Small intestine (tissue), 7 donors: ENCODE data around the gene TMEM255B. TPM values are rescaled to one million over a fixed set of nuclear protein-coding genes. Genes with fewer than 3 reads are reported as not detected.
"Not testable (repeated sequence)": the region's sequence is repeated elsewhere in the genome, so short reads cannot be mapped to it uniquely, and the experiment has no call there.

ENCODE experiments used
- DNase-seq, 2 donors: peaks; one replicate each; pipeline versions ENCODE4 v3.0.0 to v3.0.0-alpha.2; 2013
- FAIRE-seq: peaks from 2 replicates; lab custom pipeline; 2012; peaks lifted over from hg19 to GRCh38; lab: Jason Lieb, UNC
- H3K27ac ChIP-seq, 3 donors: one replicate each; pipeline ENCODE4 v1.5.1; 2013; ENCODE audit warnings: low read length in 2 of 3, mild to moderate bottlenecking in 2 of 3, control low read depth in 1 of 3, inconsistent platforms in 1 of 3, low read depth in 1 of 3, moderate library complexity in 1 of 3
- H3K27me3 ChIP-seq, 3 donors: one replicate each; pipeline ENCODE4 v1.6.1; 2013; ENCODE audit warnings: low read length in 3 of 3, inconsistent platforms in 1 of 3; ENCODE audit not compliant: control insufficient read depth in 3 of 3, insufficient read depth in 3 of 3
- H3K36me3 ChIP-seq, 3 donors: one replicate each; pipeline ENCODE4 v1.6.1; 2013; ENCODE audit warnings: low read length in 3 of 3, inconsistent platforms in 1 of 3, low read depth in 1 of 3, mild to moderate bottlenecking in 1 of 3, moderate library complexity in 1 of 3; ENCODE audit not compliant: control insufficient read depth in 3 of 3, insufficient read depth in 2 of 3
- H3K4me1 ChIP-seq, 3 donors: one replicate each; pipeline ENCODE4 v1.6.1; 2013; ENCODE audit warnings: low read length in 2 of 3, inconsistent platforms in 1 of 3, low read depth in 1 of 3, mild to moderate bottlenecking in 1 of 3, moderate library complexity in 1 of 3; ENCODE audit not compliant: control insufficient read depth in 3 of 3, insufficient read depth in 2 of 3
- H3K4me3 ChIP-seq, 3 donors: one replicate each; pipeline ENCODE4 v1.5.1; 2013; ENCODE audit warnings: low read length in 3 of 3, control low read depth in 1 of 3, inconsistent platforms in 1 of 3, low read depth in 1 of 3, mild to moderate bottlenecking in 1 of 3, moderate library complexity in 1 of 3
- H3K9me3 ChIP-seq, 2 donors: one replicate each; pipeline ENCODE4 v1.6.1; 2013; ENCODE audit warnings: low read depth in 1 of 2, low read length in 1 of 2; ENCODE audit not compliant: control insufficient read depth in 2 of 2, insufficient read depth in 1 of 2
- WGBS, 3 donors: extraction: QIAGEN DNeasy Blood & Tissue Kit; methylation state at CpG; one replicate each; pipeline ENCODE4 v1.1.7; 2013; 5-methylcytosine and 5-hydroxymethylcytosine counted together
- polyA plus RNA-seq, 4 donors: library from polyadenylated mRNA; stranded (reverse) in 3 of 4; unstranded in 1 of 4; fragments of 200-250 nt in 3 of 4; fragments of 120-200 nt in 1 of 4; gene quantifications; one replicate each; pipeline versions ENCODE4 v1.2.1 to v1.2.3, GENCODE V29; 2013
- donor health status: healthy with polysubstance abuse.
- donor health status: control.
- donor health status: control.
- donor health status: Bipolar disorder and iron deficiency.
- donor health status: healthy.

Gene TMEM255B
- polyA plus RNA-seq, 4 donors: 1.4 to 9.3 (median 2.6) TPM; not detected in 1

DNA sequence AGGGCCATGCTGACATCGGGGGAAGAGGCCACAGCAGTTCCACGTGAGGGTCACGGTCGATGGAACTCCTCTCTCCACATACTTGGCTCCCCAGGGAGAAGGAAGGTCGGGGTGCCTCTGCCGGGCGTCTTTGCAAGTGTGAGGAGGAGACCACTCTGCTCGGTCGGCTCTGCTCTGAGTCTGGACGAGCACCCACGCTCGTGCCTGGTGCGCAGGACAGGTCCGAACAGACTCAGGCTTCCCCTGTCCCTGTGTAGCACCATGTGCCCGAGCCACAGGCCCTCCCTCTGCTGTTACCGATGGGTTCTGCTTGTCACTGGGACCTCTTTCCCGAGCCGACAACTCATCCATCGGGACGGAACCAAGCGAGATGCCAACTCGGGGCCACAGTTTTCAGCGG, 35.1 kb downstream of the TMEM255B start:
- Histone ChIP-seq H3K27ac (no peak overlapping the region), H3K27me3 (peaks cover 0 to 4% (median 0%) of the 10 kb centered on the region in 3 donors), H3K4me3 (no peak overlapping the region), H3K4me1 (no peaks in the 10 kb centered on the region), H3K36me3 (no peaks in the 10 kb centered on the region), H3K9me3 (no peaks in the 10 kb centered on the region)
- DNase-seq (no peak), FAIRE-seq (no peak)
- 88 to 93% (median 89%) methylated on average over 23 of the region's 23 CpGs for WGBS, 3 donors

DNA sequence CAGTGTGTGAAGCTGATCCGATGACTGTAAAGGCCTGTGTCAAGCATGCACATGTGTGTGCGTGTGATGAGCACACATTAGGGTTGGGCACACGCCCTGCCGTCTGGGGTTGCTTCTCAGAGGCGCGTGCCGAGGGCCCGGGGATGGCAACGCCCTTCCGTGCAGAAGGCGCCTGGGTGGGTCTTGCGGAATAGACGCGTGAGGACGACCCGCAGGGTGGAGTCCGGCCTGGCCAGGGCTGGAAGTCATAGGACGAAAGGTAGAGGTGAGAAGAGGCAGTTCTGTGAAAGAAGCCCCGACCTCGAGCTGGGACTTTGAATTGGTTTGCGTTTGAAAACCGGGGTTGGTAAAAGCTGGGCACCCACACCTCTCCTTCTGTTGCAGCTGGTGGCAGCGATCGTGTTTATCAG, 35.7 kb downstream of the TMEM255B start:
- Histone ChIP-seq H3K27ac (no peak overlapping the region), H3K36me3 (no peaks in the 10 kb centered on the region), H3K4me1 (no peaks in the 10 kb centered on the region), H3K27me3 (no peaks in the 10 kb centered on the region), H3K9me3 (no peaks in the 10 kb centered on the region), H3K4me3 (no peak overlapping the region)
- WGBS, 3 donors: 82 to 86% (median 86%) methylated on average over 24 of the region's 24 CpGs
- DNase-seq: no peak
- no peak for FAIRE-seq

DNA sequence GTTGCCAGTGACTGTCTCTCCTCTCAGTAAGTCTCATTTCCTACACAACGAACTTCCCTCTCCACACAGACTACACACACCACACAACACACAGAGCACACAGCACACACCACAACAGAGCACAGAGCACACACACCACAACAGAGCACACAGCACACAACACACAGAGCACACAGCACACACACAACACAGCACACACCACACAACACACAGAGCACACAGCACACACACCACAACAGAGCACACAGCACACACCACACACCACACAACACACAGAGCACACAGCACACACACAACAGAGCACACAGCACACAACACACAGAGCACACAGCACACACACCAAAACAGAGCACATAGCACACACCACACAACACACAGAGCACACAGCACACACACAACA, 36.3 kb downstream of the TMEM255B start:
- not testable (repeated sequence) for FAIRE-seq, H3K27ac ChIP-seq, H3K4me3 ChIP-seq, H3K36me3 ChIP-seq, H3K27me3 ChIP-seq, H3K9me3 ChIP-seq, DNase-seq, H3K4me1 ChIP-seq
- WGBS, 3 donors: 19 to 40% (median 20%) methylated on average over 1 of the region's 1 CpG

DNA sequence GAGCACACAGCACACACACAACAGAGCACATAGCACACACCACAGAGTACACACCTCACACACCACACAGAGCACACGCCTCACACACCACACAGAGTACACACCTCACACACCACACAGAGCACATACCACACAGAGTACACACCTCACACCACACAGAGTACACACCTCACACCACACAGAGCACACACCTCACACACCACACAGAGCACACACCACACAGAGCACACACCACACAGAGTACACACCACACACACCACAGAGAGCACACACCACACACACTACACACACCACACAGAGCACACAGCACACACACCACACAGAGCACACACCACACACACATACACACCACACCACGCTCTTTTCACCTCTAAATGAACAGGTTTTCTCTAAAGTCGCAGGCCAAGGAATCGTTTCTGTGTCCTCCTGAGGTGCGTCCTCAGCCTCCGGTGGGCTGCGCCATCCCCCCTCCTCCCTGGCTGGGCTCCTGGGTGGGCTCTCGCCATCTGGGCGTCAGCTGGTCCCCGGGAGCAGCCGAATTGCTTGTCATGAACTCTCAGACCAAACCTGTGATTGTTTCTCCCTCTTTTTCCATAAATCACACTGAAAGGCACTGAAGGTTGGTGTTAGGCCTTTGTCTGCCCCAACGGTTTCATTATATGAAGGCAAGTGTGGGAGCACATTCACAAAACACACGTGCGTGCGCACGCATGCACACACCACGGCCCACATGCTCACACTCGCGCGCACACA, 37.4 kb downstream of the TMEM255B start:
- FAIRE-seq: no peak
- Histone ChIP-seq H3K36me3 (no peaks in the 10 kb centered on the region), H3K27me3 (no peaks in the 10 kb centered on the region), H3K9me3 (no peaks in the 10 kb centered on the region), H3K27ac (no peak overlapping the region), H3K4me1 (no peaks in the 10 kb centered on the region), H3K4me3 (no peak overlapping the region)
- WGBS, 3 donors: 83 to 86% (median 83%) methylated on average over 20 of the region's 20 CpGs
- no peak for DNase-seq

DNA sequence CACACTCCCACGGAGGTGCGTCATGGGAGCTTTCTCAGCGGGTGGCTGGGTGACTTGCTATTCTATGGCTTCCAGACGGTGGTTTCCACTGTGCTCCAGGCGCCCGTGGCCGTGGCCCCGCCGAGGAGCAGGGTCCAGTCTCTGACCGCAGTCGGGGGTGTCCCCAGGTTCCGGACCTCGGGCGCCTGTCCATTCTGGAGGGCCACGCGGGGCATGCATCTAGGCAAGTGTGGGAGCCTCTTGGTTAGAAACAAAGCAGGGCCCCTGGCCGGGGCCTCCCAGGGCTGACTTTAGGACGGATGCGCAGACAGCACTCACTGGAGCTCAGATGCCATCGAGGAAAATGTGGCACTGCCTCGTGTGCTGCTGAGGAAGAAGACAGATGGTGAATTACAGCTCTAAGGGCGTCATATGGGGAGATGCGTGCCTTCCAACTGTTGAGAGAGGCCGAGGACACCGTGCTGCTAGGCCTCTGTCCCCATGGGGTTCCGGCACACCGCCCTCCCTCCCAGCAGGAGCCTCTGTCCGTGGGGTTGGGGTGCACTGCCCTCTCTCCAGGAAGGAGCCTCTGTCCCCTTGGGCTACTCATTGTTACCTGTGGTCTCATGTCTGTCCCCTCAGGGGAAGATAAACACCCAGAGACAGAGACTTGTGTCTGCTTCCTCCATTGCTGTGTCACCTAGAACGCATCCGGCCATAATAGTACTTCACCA, 38.1 kb downstream of the TMEM255B start:
- no peak overlapping the region for H3K27ac ChIP-seq
- no peaks in the 10 kb centered on the region for H3K36me3 ChIP-seq
- 92 to 95% (median 92%) methylated on average over 28 to 30 of the region's 30 CpGs for WGBS, 3 donors
- no peak for FAIRE-seq
- H3K4me3 ChIP-seq: no peak overlapping the region
- H3K4me1 ChIP-seq: peaks cover 0 to 4% (median 0%) of the 10 kb centered on the region in 3 donors
- H3K27me3 ChIP-seq: no peaks in the 10 kb centered on the region
- no peaks in the 10 kb centered on the region for H3K9me3 ChIP-seq
- DNase-seq: no peak

DNA sequence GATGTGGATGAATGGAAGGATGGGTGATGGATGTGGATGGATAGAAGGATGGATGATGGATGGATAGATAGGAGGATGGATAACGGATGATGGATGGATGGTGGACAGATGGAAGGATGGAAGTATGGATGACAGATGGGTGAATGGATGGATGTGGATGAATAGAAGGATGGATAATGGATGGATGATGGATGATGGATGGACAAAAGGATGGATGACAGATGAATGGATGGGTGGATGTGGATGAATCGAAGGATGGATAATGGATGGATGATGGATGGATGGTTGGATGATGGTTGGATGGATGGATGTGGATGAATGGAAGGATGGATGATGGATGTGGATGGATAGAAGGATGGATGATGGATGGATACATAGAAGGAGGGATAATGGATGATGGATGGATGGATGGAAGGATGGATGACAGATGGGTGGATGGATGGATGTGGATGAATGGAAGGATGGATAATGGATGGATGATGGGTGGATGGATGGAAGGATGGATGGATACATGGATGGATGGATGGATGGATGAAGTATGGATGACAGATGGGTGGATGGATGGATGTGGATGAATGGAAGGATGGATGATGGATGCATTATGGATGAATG, 39.3 kb downstream of the TMEM255B start:
- Histone ChIP-seq H3K4me3 (no peak overlapping the region), H3K9me3 (no peaks in the 10 kb centered on the region), H3K36me3 (no peaks in the 10 kb centered on the region), H3K4me1 (peaks cover 0 to 4% (median 0%) of the 10 kb centered on the region in 3 donors), H3K27me3 (no peaks in the 10 kb centered on the region), H3K27ac (no peak overlapping the region)
- DNase-seq (no peak), FAIRE-seq (no peak)
- 72 to 87% (median 84%) methylated on average over 2 of the region's 2 CpGs for WGBS, 3 donors

DNA sequence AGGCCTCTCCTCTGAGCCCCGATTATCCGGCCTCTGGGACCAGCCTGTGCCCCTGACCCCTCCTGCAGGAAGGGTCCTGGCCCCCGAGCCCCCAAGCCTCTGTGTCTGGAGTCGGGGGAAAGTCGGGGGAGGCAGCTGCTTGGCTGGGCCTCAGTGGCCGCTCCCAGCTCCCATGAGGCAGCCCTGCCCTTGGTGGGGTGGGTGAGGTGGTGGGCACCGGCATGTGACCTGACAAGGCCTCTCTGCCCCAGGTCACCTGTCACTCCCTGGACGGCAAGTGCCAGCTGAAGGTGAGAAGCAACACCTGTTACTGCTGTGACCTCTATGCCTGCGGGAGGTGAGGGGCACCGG, 41.5 kb downstream of the TMEM255B start:
- DNase-seq (no peak), FAIRE-seq (no peak)
- no peaks in the 10 kb centered on the region for H3K36me3 ChIP-seq
- 77 to 89% (median 80%) methylated on average over 10 of the region's 10 CpGs for WGBS, 3 donors
- H3K27me3 ChIP-seq: no peaks in the 10 kb centered on the region
- no peak overlapping the region for H3K4me3 ChIP-seq
- no peaks in the 10 kb centered on the region for H3K9me3 ChIP-seq
- H3K27ac ChIP-seq: no peak overlapping the region
- H3K4me1 ChIP-seq: peaks cover 0 to 4% (median 0%) of the 10 kb centered on the region in 3 donors

DNA sequence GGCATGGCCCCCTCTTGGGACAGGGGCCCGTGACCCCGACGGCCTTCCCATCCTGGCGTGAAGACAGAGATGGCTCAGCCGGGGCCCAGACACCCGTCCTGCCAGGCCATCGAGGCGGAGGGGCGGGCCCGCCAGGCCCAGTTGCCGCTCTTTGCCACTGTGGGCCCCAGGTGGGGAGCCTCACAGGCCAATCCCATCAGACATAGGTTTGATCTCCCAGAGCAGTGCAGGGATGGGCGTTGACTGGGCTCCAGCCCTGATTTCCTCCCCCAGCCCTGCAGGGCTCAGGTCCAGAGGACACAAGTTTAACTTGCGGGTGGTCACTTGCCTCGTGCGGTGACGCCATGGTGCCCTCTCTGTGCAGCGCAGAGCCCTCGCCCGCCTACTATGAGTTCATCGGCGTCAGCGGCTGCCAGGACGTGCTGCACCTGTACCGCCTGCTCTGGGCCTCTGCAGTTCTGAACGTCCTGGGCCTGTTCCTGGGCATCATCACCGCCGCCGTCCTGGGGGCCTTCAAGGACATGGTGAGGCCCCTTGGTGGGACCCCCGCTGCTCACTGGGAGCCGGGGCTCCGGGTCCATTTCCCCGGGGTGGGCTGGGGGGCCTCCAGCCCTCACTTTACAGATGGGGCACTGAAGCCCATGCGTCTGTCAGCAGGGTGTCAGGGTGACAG, 42.4 kb downstream of the TMEM255B start:
- Histone ChIP-seq H3K27ac (no peak overlapping the region), H3K4me3 (no peak overlapping the region), H3K36me3 (no peaks in the 10 kb centered on the region), H3K4me1 (peaks cover 0 to 4% (median 0%) of the 10 kb centered on the region in 3 donors), H3K27me3 (no peaks in the 10 kb centered on the region), H3K9me3 (no peaks in the 10 kb centered on the region)
- FAIRE-seq: no peak
- DNase-seq: no peak
- 90 to 93% (median 92%) methylated on average over 32 to 33 of the region's 33 CpGs for WGBS, 3 donors
